PC-3 (cell line): ENCODE data around the gene CAPN13. TPM values are rescaled to one million over a fixed set of nuclear protein-coding genes. Genes with fewer than 3 reads are reported as not detected.

ENCODE experiments used
- ATAC-seq: fragments of 200-7000 bp; cut with Tn5 transposase; 2 replicates; pipeline ENCODE4 v1.9.1; 2020; ENCODE audit warnings: mild to moderate bottlenecking, moderate library complexity
- BruUV-seq: library from RNA; stranded (reverse); fragments of 400-500 nt; replicated peaks from 2 replicates; lab custom pipeline; 2021; lab: Mats Ljungman, UMichigan
- CTCF ChIA-PET: fragments of 300-600 bp; sonication (Branson Sonifier 250); formaldehyde crosslinking; loops from one replicate; lab custom pipeline; 2022; ENCODE audit warnings: antibody characterized with exemption; lab: Charles Lee
- POLR2A ChIA-PET: fragments of 300-600 bp; sonication (Branson Sonifier 250); formaldehyde crosslinking; loops from one replicate; lab custom pipeline; 2022; ENCODE audit warnings: antibody characterized with exemption; ENCODE audit not compliant: unreplicated experiment; lab: Charles Lee
- DNase-seq: peaks from one replicate; pipeline ENCODE4 v3.0.0-alpha.2; 2015
- H2AFZ ChIP-seq: fragments of 300-600 bp; sonication (generic); 2 replicates; pipeline ENCODE4 v1.6.0; 2016; ENCODE audit warnings: antibody characterized with exemption, low read length
- H3F3A ChIP-seq: fragments of 300-600 bp; sonication (generic); one replicate; pipeline ENCODE4 v1.6.0; 2017; ENCODE audit warnings: antibody characterized with exemption, low read length, control low read depth, mild to moderate bottlenecking; ENCODE audit not compliant: unreplicated experiment
- H3K27ac ChIP-seq: fragments of 300-600 bp; sonication (generic); 2 replicates; pipeline ENCODE4 v1.5.1; 2016; ENCODE audit warnings: mild to moderate bottlenecking, low read length
- H3K27me3 ChIP-seq: fragments of 300-600 bp; sonication (generic); 2 replicates; pipeline ENCODE4 v1.6.1; 2016; ENCODE audit warnings: low read length, mixed read lengths
- H3K36me3 ChIP-seq: fragments of 300-600 bp; sonication (generic); 2 replicates; pipeline ENCODE4 v1.6.1; 2016; ENCODE audit warnings: low read depth, mixed run types, low read length, mixed read lengths
- H3K4me1 ChIP-seq: fragments of 300-600 bp; sonication (generic); 2 replicates; pipeline ENCODE4 v1.5.1; 2016; ENCODE audit warnings: low read length; ENCODE audit not compliant: insufficient read depth
- H3K4me2 ChIP-seq: fragments of 300-600 bp; sonication (generic); 2 replicates; pipeline ENCODE4 v1.6.0; 2016; ENCODE audit warnings: low read length
- H3K4me3 ChIP-seq: fragments of 300-600 bp; sonication (generic); 2 replicates; pipeline ENCODE4 v1.5.1; 2016; ENCODE audit warnings: mild to moderate bottlenecking, low read length, mixed read lengths
- H3K79me2 ChIP-seq: fragments of 300-600 bp; sonication (generic); 2 replicates; pipeline ENCODE4 v1.6.1; 2017; ENCODE audit warnings: low read length, mixed read lengths
- H3K9ac ChIP-seq: fragments of 300-600 bp; sonication (generic); 2 replicates; pipeline ENCODE4 v1.6.0; 2016; ENCODE audit warnings: mild to moderate bottlenecking, low read length
- H3K9me2 ChIP-seq: fragments of 300-600 bp; sonication (generic); replicated peaks from 2 replicates; pipeline ENCODE4 v1.6.1; 2016; ENCODE audit warnings: mixed run types, low read length, mixed read lengths
- H3K9me3 ChIP-seq: fragments of 300-600 bp; sonication (generic); 2 replicates; pipeline ENCODE4 v1.6.1; 2016; ENCODE audit warnings: low read length, mixed read lengths
- H4K20me1 ChIP-seq: fragments of 300-600 bp; sonication (generic); 2 replicates; pipeline ENCODE4 v1.6.1; 2016; ENCODE audit warnings: low read length, mixed read lengths
- EZH2 ChIP-seq: fragments of 300-600 bp; sonication (generic); IDR thresholded peaks from one replicate; pipeline ENCODE4 v1.6.1; 2017; ENCODE audit warnings: antibody characterized with exemption, mild to moderate bottlenecking, low read length; ENCODE audit not compliant: unreplicated experiment
- EZH2phosphoT487 ChIP-seq: fragments of 300-600 bp; sonication (generic); IDR thresholded peaks from 2 replicates; pipeline ENCODE4 v1.6.1; 2018; ENCODE audit warnings: mild to moderate bottlenecking, antibody characterized with exemption, low read length, borderline replicate concordance
- intact Hi-C: fragments of 100-400 bp; cut with micrococcal nuclease; formaldehyde crosslinking; loops from 2 replicates; pipeline ENCODE4 v1.9.0; 2023
- total RNA-seq: library from RNA; depleted of rRNA; stranded (reverse); fragments of >200 nt; gene quantifications from 2 replicates; pipeline ENCODE4 v1.2.3, GENCODE V29; 2014
- TF ChIP-seq, protein P1 (sequence below): fragments of 300-600 bp; sonication (generic); conservative IDR thresholded peaks from 2 replicates; pipeline ENCODE4 v1.5.1; 2017; ENCODE audit warnings: antibody characterized with exemption, low read depth, mild to moderate bottlenecking, low read length

The CAPN13 gene
- total RNA-seq, 1 experiment from 2014 or later, result 0.44 TPM

DNA sequence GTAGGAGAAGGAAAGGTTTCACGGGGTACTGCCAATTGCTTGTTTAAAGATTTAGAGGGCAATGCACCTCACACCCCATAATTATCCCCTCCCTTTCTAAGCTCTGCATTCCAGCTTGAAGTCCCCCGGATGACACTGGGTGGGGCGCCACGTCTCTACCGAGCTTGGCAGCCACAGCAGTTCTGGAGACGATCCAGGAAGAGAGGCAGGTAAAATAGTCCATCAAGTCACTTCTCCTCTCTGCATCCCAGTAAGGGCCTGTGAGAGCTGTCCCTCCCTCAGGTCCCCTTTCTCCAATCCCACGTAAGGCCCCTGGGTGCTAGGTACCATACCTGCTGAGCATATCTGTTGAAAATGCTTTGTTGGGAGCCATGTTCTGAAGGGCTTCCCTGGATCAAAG lies 65.7 kb downstream of the CAPN13 start:
- no peak overlapping the region for H3K4me2 ChIP-seq
- H3F3A ChIP-seq, result no peaks in the 10 kb centered on the region
- no peak overlapping the region for H2AFZ ChIP-seq
- CTCF ChIA-PET, result no interaction called here
- no peaks in the 10 kb centered on the region for H3K79me2 ChIP-seq
- intact Hi-C loops, result no loop called here
- TF ChIP-seq EZH2, result no peak
- TF ChIP-seq, protein P1, sequence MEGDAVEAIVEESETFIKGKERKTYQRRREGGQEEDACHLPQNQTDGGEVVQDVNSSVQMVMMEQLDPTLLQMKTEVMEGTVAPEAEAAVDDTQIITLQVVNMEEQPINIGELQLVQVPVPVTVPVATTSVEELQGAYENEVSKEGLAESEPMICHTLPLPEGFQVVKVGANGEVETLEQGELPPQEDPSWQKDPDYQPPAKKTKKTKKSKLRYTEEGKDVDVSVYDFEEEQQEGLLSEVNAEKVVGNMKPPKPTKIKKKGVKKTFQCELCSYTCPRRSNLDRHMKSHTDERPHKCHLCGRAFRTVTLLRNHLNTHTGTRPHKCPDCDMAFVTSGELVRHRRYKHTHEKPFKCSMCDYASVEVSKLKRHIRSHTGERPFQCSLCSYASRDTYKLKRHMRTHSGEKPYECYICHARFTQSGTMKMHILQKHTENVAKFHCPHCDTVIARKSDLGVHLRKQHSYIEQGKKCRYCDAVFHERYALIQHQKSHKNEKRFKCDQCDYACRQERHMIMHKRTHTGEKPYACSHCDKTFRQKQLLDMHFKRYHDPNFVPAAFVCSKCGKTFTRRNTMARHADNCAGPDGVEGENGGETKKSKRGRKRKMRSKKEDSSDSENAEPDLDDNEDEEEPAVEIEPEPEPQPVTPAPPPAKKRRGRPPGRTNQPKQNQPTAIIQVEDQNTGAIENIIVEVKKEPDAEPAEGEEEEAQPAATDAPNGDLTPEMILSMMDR, result no peak
- no peak for TF ChIP-seq EZH2phosphoT487
- ATAC-seq (no peak), DNase-seq (no peak)
- BruUV-seq, result no TSS peak
- H3K27me3 ChIP-seq, result peaks cover 35% of the 10 kb centered on the region
- no peak overlapping the region for H3K27ac ChIP-seq
- no peaks in the 10 kb centered on the region for H3K9me2 ChIP-seq
- no peaks in the 10 kb centered on the region for H3K9me3 ChIP-seq
- POLR2A ChIA-PET, result no interaction called here
- no peaks in the 10 kb centered on the region for H4K20me1 ChIP-seq
- no peak overlapping the region for H3K4me3 ChIP-seq
- H3K9ac ChIP-seq, result no peak overlapping the region
- H3K4me1 ChIP-seq, result no peaks in the 10 kb centered on the region
- no peaks in the 10 kb centered on the region for H3K36me3 ChIP-seq

DNA sequence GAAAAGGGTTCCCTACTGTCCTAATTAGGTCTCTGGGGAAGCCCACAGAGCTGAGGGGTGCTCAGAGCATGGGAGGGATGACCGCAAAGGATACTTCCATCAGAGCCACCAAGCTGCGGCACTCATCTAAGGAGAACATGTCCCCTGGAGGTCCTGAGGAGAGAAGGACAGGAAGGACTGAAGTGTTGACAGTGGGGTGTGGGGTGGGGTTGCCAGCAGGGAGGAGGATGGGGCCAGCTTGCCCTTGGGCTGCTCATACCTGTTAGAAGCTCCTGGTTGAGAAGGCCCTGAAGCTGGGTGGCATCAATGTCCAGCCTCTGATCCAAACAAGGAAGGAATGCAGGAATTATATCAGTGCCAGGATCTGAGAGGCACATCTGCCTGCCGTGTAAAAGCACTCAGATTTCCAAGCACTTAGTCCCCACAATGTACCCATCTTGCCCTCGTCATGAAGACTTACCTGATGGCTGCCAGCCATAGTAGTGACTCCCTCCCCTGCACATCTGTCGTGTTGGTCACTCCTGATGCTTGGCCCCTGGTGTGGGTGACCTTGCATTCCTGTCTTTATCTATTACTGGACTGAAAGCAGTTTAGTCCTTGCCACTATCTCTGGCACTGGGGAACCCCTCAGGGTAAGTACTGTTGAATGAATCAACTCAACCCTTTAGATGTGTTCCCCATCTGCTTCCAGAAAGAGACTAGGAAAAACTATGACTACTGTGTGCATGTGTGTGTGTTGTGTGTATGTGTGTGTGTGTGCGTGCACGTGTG lies 68.9 kb downstream of the CAPN13 start:
- BruUV-seq, result no TSS peak
- no peak for ATAC-seq
- Histone ChIP-seq H3K4me3 (no peak overlapping the region), H3K79me2 (no peaks in the 10 kb centered on the region), H3K27ac (no peak overlapping the region), H3K9me2 (no peaks in the 10 kb centered on the region), H4K20me1 (no peaks in the 10 kb centered on the region), H2AFZ (no peak overlapping the region), H3K9ac (no peak overlapping the region), H3K9me3 (no peaks in the 10 kb centered on the region), H3K4me1 (no peaks in the 10 kb centered on the region), H3F3A (no peaks in the 10 kb centered on the region), H3K27me3 (peaks cover 60% of the 10 kb centered on the region), H3K36me3 (no peaks in the 10 kb centered on the region), H3K4me2 (no peak overlapping the region)
- ChIA-PET POLR2A (no interaction called here), CTCF (no interaction called here)
- intact Hi-C loops, result no loop called here
- no peak for DNase-seq
- TF ChIP-seq, protein P1, result no peak
- TF ChIP-seq EZH2phosphoT487 (no peak), EZH2 (no peak)

DNA sequence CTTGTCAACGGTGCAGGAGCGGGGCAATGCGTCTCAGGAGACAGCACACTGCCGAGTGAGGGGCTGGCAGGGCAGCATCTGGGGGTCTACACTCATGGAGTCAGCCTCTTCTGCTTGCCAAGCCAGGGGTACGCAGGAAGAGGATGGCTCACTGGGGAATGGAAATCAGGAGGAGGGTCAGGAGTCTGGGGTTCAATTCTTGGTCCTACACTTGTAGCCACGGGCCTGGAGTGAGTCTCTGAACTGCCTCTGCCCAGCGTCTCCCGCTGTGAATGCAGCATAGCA lies 70.0 kb downstream of the CAPN13 start:
- no peak overlapping the region for H3K4me3 ChIP-seq
- no peak overlapping the region for H3K4me2 ChIP-seq
- ChIA-PET CTCF (no interaction called here), POLR2A (no interaction called here)
- no peaks in the 10 kb centered on the region for H3K9me3 ChIP-seq
- no peaks in the 10 kb centered on the region for H3K36me3 ChIP-seq
- H4K20me1 ChIP-seq, result no peaks in the 10 kb centered on the region
- no peaks in the 10 kb centered on the region for H3K9me2 ChIP-seq
- H3K9ac ChIP-seq, result no peak overlapping the region
- no peaks in the 10 kb centered on the region for H3K79me2 ChIP-seq
- no peaks in the 10 kb centered on the region for H3K4me1 ChIP-seq
- H3K27ac ChIP-seq, result no peak overlapping the region
- DNase-seq (no peak), ATAC-seq (no peak)
- intact Hi-C loops, result no loop called here
- BruUV-seq, result no TSS peak
- H2AFZ ChIP-seq, result no peak overlapping the region
- TF ChIP-seq EZH2 (no peak), EZH2phosphoT487 (no peak)
- TF ChIP-seq, protein P1, result no peak
- no peaks in the 10 kb centered on the region for H3F3A ChIP-seq
- H3K27me3 ChIP-seq, result peaks cover 59% of the 10 kb centered on the region
